IMR-90 (cell line): ENCODE data around the gene ITGA2. TPM values are rescaled to one million over a fixed set of nuclear protein-coding genes. Genes with fewer than 3 reads are reported as not detected.

Experiments used
- ATAC-seq: fragments of 200-7000 bp; cut with Tn5 transposase; 2 replicates; pipeline ENCODE4 v1.9.1; 2020; ENCODE audit warnings: low read depth, mild to moderate bottlenecking, moderate library complexity
- BruUV-seq: library from RNA; stranded (reverse); fragments of 400-500 nt; replicated peaks from 2 replicates; lab custom pipeline; 2021; lab: Mats Ljungman, UMichigan
- CTCF ChIA-PET: fragments of 300-600 bp; formaldehyde crosslinking; extraction: SDS; loops from one replicate; lab custom pipeline; 2021; ENCODE audit warnings: antibody characterized with exemption; lab: Yijun Ruan, JAX
- POLR2A ChIA-PET: fragments of 300-600 bp; sonication (Branson Sonifier 250); formaldehyde crosslinking; loops from one replicate; lab custom pipeline; 2022; ENCODE audit warnings: antibody characterized with exemption; ENCODE audit not compliant: unreplicated experiment; lab: Charles Lee
- DNase-seq: peaks from one replicate; pipeline ENCODE4 v3.0.0; 2013
- H2AFZ ChIP-seq: replicated peaks from 2 replicates; pipeline ENCODE3; 2013; ENCODE audit warnings: low read length, mild to moderate bottlenecking; ENCODE audit not compliant: poor library complexity
- H2AK5ac ChIP-seq: 2 replicates; pipeline ENCODE4 v1.6.1; 2013; ENCODE audit warnings: low read depth, low read length, inconsistent platforms
- H2AK9ac ChIP-seq: replicated peaks from 2 replicates; pipeline ENCODE3; 2013; ENCODE audit warnings: mild to moderate bottlenecking, low read depth, low read length, moderate library complexity; ENCODE audit not compliant: poor library complexity
- H2BK120ac ChIP-seq: 2 replicates; pipeline ENCODE4 v1.6.1; 2013; ENCODE audit warnings: low read depth, low read length, inconsistent platforms
- H2BK15ac ChIP-seq: 3 replicates; pipeline ENCODE4 v1.6.1; 2013; ENCODE audit warnings: low read depth, low read length, inconsistent platforms
- H2BK20ac ChIP-seq: 2 replicates; pipeline ENCODE4 v1.6.1; 2013; ENCODE audit warnings: low read depth, mild to moderate bottlenecking, inconsistent platforms, low read length, moderate library complexity
- H2BK5ac ChIP-seq: 2 replicates; pipeline ENCODE4 v1.6.1; 2013; ENCODE audit warnings: mild to moderate bottlenecking, low read depth, low read length, inconsistent platforms; ENCODE audit not compliant: poor library complexity, severe bottlenecking
- H3K14ac ChIP-seq: replicated peaks from 2 replicates; pipeline ENCODE4 v1.6.1; 2013; ENCODE audit warnings: low read depth, low read length, inconsistent platforms
- H3K18ac ChIP-seq: 2 replicates; pipeline ENCODE4 v1.6.1; 2013; ENCODE audit warnings: low read depth, low read length, control low read depth
- H3K23ac ChIP-seq: 2 replicates; pipeline ENCODE4 v1.6.1; 2013; ENCODE audit warnings: low read depth, low read length, inconsistent platforms
- H3K27ac ChIP-seq: 2 replicates; pipeline ENCODE4 v1.5.1; 2013; ENCODE audit warnings: mild to moderate bottlenecking, control low read depth, low read length; ENCODE audit not compliant: insufficient read depth
- H3K27me3 ChIP-seq: 2 replicates; pipeline ENCODE4 v1.6.1; 2013; ENCODE audit warnings: low read length; ENCODE audit not compliant: control insufficient read depth, insufficient read depth
- H3K36me3 ChIP-seq: 2 replicates; pipeline ENCODE4 v1.6.1; 2013; ENCODE audit warnings: low read length, mixed read lengths; ENCODE audit not compliant: control insufficient read depth, insufficient read depth
- H3K4ac ChIP-seq: 2 replicates; pipeline ENCODE4 v1.6.1; 2013; ENCODE audit warnings: low read depth, low read length, inconsistent platforms
- H3K4me1 ChIP-seq: 2 replicates; pipeline ENCODE4 v1.6.1; 2013; ENCODE audit warnings: low read length, mixed read lengths; ENCODE audit not compliant: control insufficient read depth, insufficient read depth
- H3K4me2 ChIP-seq: 2 replicates; pipeline ENCODE4 v1.6.1; 2013; ENCODE audit warnings: low read depth, mild to moderate bottlenecking, control low read depth, low read length, moderate library complexity
- H3K4me3 ChIP-seq: 2 replicates; pipeline ENCODE4 v1.5.1; 2013; ENCODE audit warnings: low read depth, mild to moderate bottlenecking, control low read depth, low read length, moderate library complexity; ENCODE audit not compliant: insufficient read depth
- H3K56ac ChIP-seq: 2 replicates; pipeline ENCODE4 v1.6.1; 2013; ENCODE audit warnings: low read length, inconsistent platforms; ENCODE audit not compliant: insufficient read depth; ENCODE audit errors: extremely low read depth
- H3K79me1 ChIP-seq, 2 experiments: 2 replicates each; pipeline ENCODE4 v1.6.1; 2013; ENCODE audit warnings: low read length in 2 of 2, inconsistent platforms in 1 of 2, low read depth in 1 of 2
- H3K9ac ChIP-seq: 2 replicates; pipeline ENCODE4 v1.6.1; 2013; ENCODE audit warnings: low read depth, low read length, control low read depth
- H3K9me1 ChIP-seq: 2 replicates; pipeline ENCODE4 v1.6.1; 2013; ENCODE audit warnings: low read length, inconsistent platforms; ENCODE audit not compliant: insufficient read depth
- H3K9me3 ChIP-seq: 2 replicates; pipeline ENCODE4 v1.6.1; 2013; ENCODE audit warnings: low read length; ENCODE audit not compliant: control insufficient read depth, insufficient read depth
- H4K20me1 ChIP-seq: 2 replicates; pipeline ENCODE4 v1.6.1; 2013; ENCODE audit warnings: low read length, inconsistent platforms; ENCODE audit not compliant: insufficient read depth
- H4K5ac ChIP-seq: 2 replicates; pipeline ENCODE4 v1.6.1; 2013; ENCODE audit warnings: mild to moderate bottlenecking, low read depth, low read length, control low read depth
- H4K8ac ChIP-seq, 2 experiments: 2 replicates each; pipeline ENCODE4 v1.6.1; 2013; ENCODE audit warnings: low read depth in 2 of 2, low read length in 2 of 2, control low read depth in 1 of 2, inconsistent platforms in 1 of 2
- H4K91ac ChIP-seq: 2 replicates; pipeline ENCODE4 v1.6.1; 2013; ENCODE audit warnings: low read depth, low read length, inconsistent platforms; ENCODE audit not compliant: insufficient read depth
- BHLHE40 ChIP-seq: fragments of 150-350 bp; IDR thresholded peaks from 2 replicates; pipeline ENCODE4 v1.6.1; 2016; ENCODE audit warnings: mild to moderate bottlenecking, low read depth, low read length
- CEBPB ChIP-seq: IDR thresholded peaks from 2 replicates; pipeline ENCODE4 v1.6.1; 2012; ENCODE audit warnings: low read depth, low read length, improper control_type of control experiment
- CHD1 ChIP-seq: IDR thresholded peaks from 2 replicates; pipeline ENCODE4 v1.6.1; 2012; ENCODE audit warnings: low read depth, low read length, improper control_type of control experiment
- CTCF ChIP-seq: conservative IDR thresholded peaks from 2 replicates; pipeline ENCODE4 v1.5.1; 2012; ENCODE audit warnings: mild to moderate bottlenecking, low read depth, low read length, improper control_type of control experiment
- ELK1 ChIP-seq: fragments of 150-350 bp; IDR thresholded peaks from 2 replicates; pipeline ENCODE4 v1.6.1; 2016; ENCODE audit warnings: low read depth, mild to moderate bottlenecking, low read length, moderate library complexity, borderline replicate concordance
- FOS ChIP-seq: fragments of 150-350 bp; IDR thresholded peaks from 2 replicates; pipeline ENCODE4 v1.6.1; 2016; ENCODE audit warnings: low read depth, low read length
- MAFK ChIP-seq: IDR thresholded peaks from 2 replicates; pipeline ENCODE4 v1.6.1; 2012; ENCODE audit warnings: low read depth, low read length, improper control_type of control experiment
- MAZ ChIP-seq: IDR thresholded peaks from 2 replicates; pipeline ENCODE4 v1.6.1; 2012; ENCODE audit warnings: low read depth, mild to moderate bottlenecking, low read length, improper control_type of control experiment, moderate library complexity, borderline replicate concordance
- MXI1 ChIP-seq: IDR thresholded peaks from 2 replicates; pipeline ENCODE4 v1.6.1; 2012; ENCODE audit warnings: low read depth, mild to moderate bottlenecking, low read length, moderate library complexity, borderline replicate concordance
- NFE2L2 ChIP-seq: fragments of 150-350 bp; IDR thresholded peaks from 2 replicates; pipeline ENCODE4 v1.6.1; 2016; ENCODE audit warnings: low read depth, mild to moderate bottlenecking, low read length
- POLR2A ChIP-seq: IDR thresholded peaks from 2 replicates; pipeline ENCODE4 v1.6.1; 2012; ENCODE audit warnings: mild to moderate bottlenecking, low read depth, low read length
- RAD21 ChIP-seq: IDR thresholded peaks from 2 replicates; pipeline ENCODE4 v1.6.1; 2012; ENCODE audit warnings: low read length, improper control_type of control experiment
- RCOR1 ChIP-seq: IDR thresholded peaks from 2 replicates; pipeline ENCODE4 v1.6.1; 2012; ENCODE audit warnings: mild to moderate bottlenecking, low read length, improper control_type of control experiment; ENCODE audit not compliant: insufficient replicate concordance
- RFX5 ChIP-seq: IDR thresholded peaks from 2 replicates; pipeline ENCODE4 v1.8.0; 2012; ENCODE audit warnings: low read depth, mild to moderate bottlenecking, low read length, moderate library complexity
- SMC3 ChIP-seq: fragments of 150-350 bp; IDR thresholded peaks from 2 replicates; pipeline ENCODE4 v1.6.1; 2016; ENCODE audit warnings: low read depth, mild to moderate bottlenecking, antibody characterized with exemption, low read length, moderate library complexity
- USF2 ChIP-seq: fragments of 150-350 bp; IDR thresholded peaks from 2 replicates; pipeline ENCODE4 v1.6.1; 2017; ENCODE audit warnings: mild to moderate bottlenecking, antibody characterized with exemption, low read length, low read depth
- WGBS, 2 experiments: methylation state at CpG; one replicate each; pipeline versions ENCODE4 v1.1.5 to v1.1.7; 2013; ENCODE audit warnings: missing lambda C conversion rate in 2 of 2; ENCODE audit not compliant: insufficient read length in 1 of 2; ENCODE audit errors: extremely low coverage in 2 of 2; 5-methylcytosine and 5-hydroxymethylcytosine counted together
- dilution Hi-C: fragments of 300-500 bp; cut with HindIII; formaldehyde crosslinking; loops from one replicate; pipeline ENCODE4 v1.14.3; 2018; ENCODE audit warnings: low sequenced_read_pairs; ENCODE audit not compliant: unreplicated experiment
- in situ Hi-C: fragments of 300-500 bp; cut with MboI; formaldehyde crosslinking; loops from 3 replicates; pipeline ENCODE4 v1.14.3; 2019; ENCODE audit warnings: low sequenced_read_pairs, inconsistent platforms, mixed read lengths
- intact Hi-C: fragments of 100-400 bp; cut with micrococcal nuclease; formaldehyde crosslinking; loops from 2 replicates; pipeline ENCODE4 v1.10.0; 2022
- polyA plus RNA-seq, 3 experiments: library from polyadenylated mRNA; depleted of rRNA; stranded (reverse); fragments of >200 nt; gene quantifications; 2 replicates each; pipeline ENCODE4 v1.2.3, GENCODE V29; 2012; ENCODE audit warnings: low replicate concordance in 1 of 3
- total RNA-seq: library from RNA; depleted of rRNA; stranded (reverse); fragments of >200 nt; gene quantifications from 2 replicates; pipeline ENCODE4 v1.2.3, GENCODE V29; 2012

Gene ITGA2
- total and polyA plus RNA-seq, 2 of the 4 experiments (the other 2 are of a cell fraction) = 23.3 to 93.4 TPM

DNA sequence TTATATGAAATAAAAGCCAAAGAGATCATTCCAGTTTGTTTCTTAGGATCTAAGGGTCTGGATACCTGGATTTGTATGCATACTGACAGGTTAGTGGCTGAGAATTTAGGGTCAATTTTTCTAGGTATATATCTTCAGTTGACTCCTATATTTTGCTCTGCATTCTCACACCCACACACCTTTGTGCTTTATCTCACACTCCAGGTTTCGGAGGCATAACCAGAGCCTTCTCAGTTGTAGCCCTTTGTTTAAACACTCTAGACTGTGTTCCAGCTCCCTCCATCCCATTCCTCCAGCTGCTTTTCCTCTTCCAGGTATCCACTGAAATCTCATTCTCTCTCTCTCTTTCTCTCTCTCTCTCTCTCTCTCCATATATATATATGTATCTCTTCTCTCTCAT lies 131.0 kb downstream of the ITGA2 start:
- Histone ChIP-seq H3K23ac (no peak overlapping the region), H4K91ac (no peak overlapping the region), H3K27ac (no peak overlapping the region), H2BK15ac (no peak overlapping the region), H4K20me1 (no peaks in the 10 kb centered on the region), H3K27me3 (no peaks in the 10 kb centered on the region; the same call in 1 of the 2 replicates), H3K4me1 (no peaks in the 10 kb centered on the region), H3K79me1 (no peaks in the 10 kb centered on the region), H2AFZ (no peak overlapping the region), H3K4me2 (no peak overlapping the region), H2AK9ac (no peak overlapping the region), H3K9me3 (no peaks in the 10 kb centered on the region), H2BK5ac (no peak overlapping the region), H3K14ac (no peak overlapping the region), H3K4ac (no peak overlapping the region), H4K5ac (no peak overlapping the region), H2BK20ac (no peak overlapping the region), H2AK5ac (no peak overlapping the region), H3K36me3 (no peaks in the 10 kb centered on the region), H4K8ac (no peak overlapping the region), H3K4me3 (no peak overlapping the region), H3K18ac (no peak overlapping the region), H2BK120ac (no peak overlapping the region), H3K9ac (no peak overlapping the region), H3K9me1 (no peaks in the 10 kb centered on the region), H3K56ac (no peak overlapping the region)
- ATAC-seq (no peak), DNase-seq (no peak)
- CTCF ChIA-PET = interaction anchor here (1.1 kb wide), 1 partner anchor 172 kb away, joined by 3 read pairs; no protein-coding TSS in a partner anchor
- TF ChIP-seq RCOR1 (no peak), FOS (no peak), CHD1 (no peak), ELK1 (no peak), CTCF (no peak), NFE2L2 (no peak), POLR2A (no peak), MAZ (no peak), RFX5 (no peak), MXI1 (no peak), MAFK (no peak), RAD21 (no peak), USF2 (no peak), SMC3 (no peak), BHLHE40 (no peak), CEBPB (no peak)
- dilution Hi-C loops = no loop called here
- no TSS peak for BruUV-seq
- WGBS, 2 experiments = 100% methylated on average over 1 of the region's 1 CpG; no CpG with 5 or more reads in 1 of the 2 experiments
- intact Hi-C loops = loop anchor here (5.0 kb wide), 3 partner anchors 132 to 1097 kb away; no protein-coding TSS in a partner anchor
- POLR2A ChIA-PET = no interaction called here
- in situ Hi-C loops = no loop called here
